Upper lobe of left lung (tissue), 6 donors: ENCODE results near the gene ELL2. TPM values are rescaled to one million over a fixed set of nuclear protein-coding genes. Genes with fewer than 3 reads are reported as not detected.
A peak's percentile ranks its signal among the peaks of the same experiment; 100 is the strongest.
"Not testable (repeated sequence)": the region's sequence is repeated elsewhere in the genome, so short reads cannot be mapped to it uniquely, and the experiment has no call there.

ENCODE experiments used
- ATAC-seq, 2 donors: fragments of 200-7000 bp; cut with Tn5 transposase; one replicate each; pipeline ENCODE4 v1.9.1; 2022; ENCODE audit warnings: mild to moderate bottlenecking in 2 of 2, moderate library complexity in 2 of 2; ENCODE audit not compliant: low FRiP score in 2 of 2
- DNase-seq, 2 donors: peaks; one replicate each; pipeline ENCODE4 v3.0.0-alpha.2; 2019 to 2020
- H3K27ac ChIP-seq, 4 donors: fragments of 200-600 bp; sonication (generic); one replicate each; pipeline ENCODE4 v1.5.1; 2016 to 2019
- H3K27me3 ChIP-seq, 4 donors: fragments of 200-600 bp; sonication (generic); one replicate each; pipeline ENCODE4 v1.5.1; 2017 to 2019
- H3K36me3 ChIP-seq, 4 donors: fragments of 200-600 bp; sonication (generic); one replicate each; pipeline ENCODE4 v1.5.1; 2016 to 2019
- H3K4me1 ChIP-seq, 4 donors: fragments of 200-600 bp; sonication (generic); one replicate each; pipeline ENCODE4 v1.5.1; 2018 to 2019
- H3K4me3 ChIP-seq, 4 donors: fragments of 200-600 bp; sonication (generic); one replicate each; pipeline ENCODE4 v1.5.1; 2017 to 2019; ENCODE audit warnings: mild to moderate bottlenecking in 2 of 4, moderate library complexity in 1 of 4
- H3K9me3 ChIP-seq, 4 donors: fragments of 200-600 bp; sonication (generic); one replicate each; pipeline ENCODE4 v1.5.1; 2018 to 2019
- EP300 ChIP-seq, 4 donors: sonication (generic); formaldehyde crosslinking; IDR thresholded peaks; one replicate each; pipeline ENCODE4 v1.5.1; 2017; ENCODE audit warnings: antibody characterized with exemption in 4 of 4, control low read depth in 2 of 4
- POLR2A ChIP-seq, 4 donors: fragments of 450-650 bp; IDR thresholded peaks; one replicate each; pipeline ENCODE4 v1.5.1; 2016 to 2017; ENCODE audit warnings: antibody characterized with exemption in 4 of 4, mild to moderate bottlenecking in 2 of 4
- POLR2AphosphoS5 ChIP-seq, 2 donors: sonication (generic); formaldehyde crosslinking; IDR thresholded peaks; one replicate each; pipeline ENCODE4 v1.5.1; 2017; ENCODE audit warnings: antibody characterized with exemption in 2 of 2
- WGBS, 2 donors: methylation state at CpG; one replicate each; pipeline ENCODE4 v1.1.5; 2017 to 2018; 5-methylcytosine and 5-hydroxymethylcytosine counted together
- total RNA-seq, 6 donors: library from RNA; depleted of rRNA in 4 of 6; stranded (reverse); fragments of >200 nt in 4 of 6; gene quantifications; one replicate each; pipeline versions ENCODE4 v1.1.0 to v1.2.1, GENCODE V29; 2016 to 2021
- TF ChIP-seq, protein P1 (sequence below), 6 experiments: fragments of 450-650 bp in 4 of 6; fragments of 200-600 bp in 2 of 6; sonication (generic) in 2 of 6; IDR thresholded peaks; one replicate each; pipeline ENCODE4 v1.5.1; 2016 to 2019; ENCODE audit warnings: antibody characterized with exemption in 6 of 6
- donor health status: DM: no; HTN: no; CAD: no; lungs with moderate emphysema.
- donor health status: DM: no; HTN: yes; CAD: no; lungs with severe emphysema.

Gene ELL2
- total RNA-seq, 6 donors from 2014 or later = 44.4 to 203 (median 54.3) TPM

DNA sequence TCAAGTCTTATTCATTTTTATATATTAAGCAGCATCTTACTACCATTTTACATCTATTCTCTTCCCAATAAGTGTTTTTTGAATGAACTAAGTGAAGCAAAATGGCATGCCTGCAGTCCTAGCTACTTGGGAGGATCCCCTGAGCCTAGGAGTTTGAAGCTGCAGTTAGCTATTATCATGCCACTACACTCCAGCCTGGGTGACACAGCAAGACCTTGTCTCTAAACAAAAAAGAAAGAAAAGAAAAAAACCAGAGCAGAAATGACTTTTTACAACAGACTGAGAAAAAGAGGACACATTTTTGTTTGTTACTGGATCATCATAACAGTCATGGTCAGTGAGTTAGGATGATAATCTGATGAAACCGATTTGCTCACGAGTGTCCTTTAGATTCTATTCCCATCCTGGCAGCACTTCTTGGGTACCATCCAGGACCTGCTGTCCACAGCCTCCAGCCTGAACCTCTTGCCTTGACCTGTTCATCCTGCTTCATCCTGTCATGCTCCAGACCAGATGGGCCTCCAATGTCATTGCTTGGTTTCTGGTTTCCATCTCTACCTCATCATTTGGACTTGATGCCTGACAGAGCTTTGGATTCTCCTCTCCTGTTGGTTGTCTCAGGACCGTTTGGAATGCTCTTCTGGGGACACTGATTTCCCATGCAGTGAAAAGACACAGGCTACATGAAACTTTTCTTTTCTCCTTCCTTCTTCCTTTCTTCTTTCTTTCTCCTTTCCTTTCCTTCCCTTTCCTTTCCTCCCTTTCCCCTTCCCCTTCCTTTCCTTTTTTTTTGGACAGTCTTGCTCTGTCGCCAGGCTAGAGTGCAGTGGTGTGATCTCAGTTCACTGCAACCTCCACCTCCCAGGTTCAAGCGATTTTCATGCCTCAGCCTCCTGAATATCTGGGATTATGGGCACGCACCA lies 89.0 kb downstream of the ELL2 start:
- TF ChIP-seq EP300 (IDR thresholded peaks at IDR 0.05) (no peak), POLR2AphosphoS5 (IDR thresholded peaks at IDR 0.05) (no peak), POLR2A (IDR thresholded peaks at IDR 0.05) (no peak)
- TF ChIP-seq, protein P1, sequence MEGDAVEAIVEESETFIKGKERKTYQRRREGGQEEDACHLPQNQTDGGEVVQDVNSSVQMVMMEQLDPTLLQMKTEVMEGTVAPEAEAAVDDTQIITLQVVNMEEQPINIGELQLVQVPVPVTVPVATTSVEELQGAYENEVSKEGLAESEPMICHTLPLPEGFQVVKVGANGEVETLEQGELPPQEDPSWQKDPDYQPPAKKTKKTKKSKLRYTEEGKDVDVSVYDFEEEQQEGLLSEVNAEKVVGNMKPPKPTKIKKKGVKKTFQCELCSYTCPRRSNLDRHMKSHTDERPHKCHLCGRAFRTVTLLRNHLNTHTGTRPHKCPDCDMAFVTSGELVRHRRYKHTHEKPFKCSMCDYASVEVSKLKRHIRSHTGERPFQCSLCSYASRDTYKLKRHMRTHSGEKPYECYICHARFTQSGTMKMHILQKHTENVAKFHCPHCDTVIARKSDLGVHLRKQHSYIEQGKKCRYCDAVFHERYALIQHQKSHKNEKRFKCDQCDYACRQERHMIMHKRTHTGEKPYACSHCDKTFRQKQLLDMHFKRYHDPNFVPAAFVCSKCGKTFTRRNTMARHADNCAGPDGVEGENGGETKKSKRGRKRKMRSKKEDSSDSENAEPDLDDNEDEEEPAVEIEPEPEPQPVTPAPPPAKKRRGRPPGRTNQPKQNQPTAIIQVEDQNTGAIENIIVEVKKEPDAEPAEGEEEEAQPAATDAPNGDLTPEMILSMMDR (IDR thresholded peaks at IDR 0.05) = no peak
- no peaks in the 10 kb centered on the region for H3K9me3 ChIP-seq
- ATAC-seq (no peak), DNase-seq (no peak)
- no peaks in the 10 kb centered on the region for H3K27me3 ChIP-seq
- H3K4me1 ChIP-seq = peaks cover 8 to 24% (median 15%) of the 10 kb centered on the region in 4 donors
- WGBS, 2 donors = 70 to 75% methylated on average over 6 of the region's 6 CpGs
- H3K4me3 ChIP-seq = no peak overlapping the region
- H3K36me3 ChIP-seq = no peaks in the 10 kb centered on the region
- H3K27ac ChIP-seq = no peak overlapping the region

DNA sequence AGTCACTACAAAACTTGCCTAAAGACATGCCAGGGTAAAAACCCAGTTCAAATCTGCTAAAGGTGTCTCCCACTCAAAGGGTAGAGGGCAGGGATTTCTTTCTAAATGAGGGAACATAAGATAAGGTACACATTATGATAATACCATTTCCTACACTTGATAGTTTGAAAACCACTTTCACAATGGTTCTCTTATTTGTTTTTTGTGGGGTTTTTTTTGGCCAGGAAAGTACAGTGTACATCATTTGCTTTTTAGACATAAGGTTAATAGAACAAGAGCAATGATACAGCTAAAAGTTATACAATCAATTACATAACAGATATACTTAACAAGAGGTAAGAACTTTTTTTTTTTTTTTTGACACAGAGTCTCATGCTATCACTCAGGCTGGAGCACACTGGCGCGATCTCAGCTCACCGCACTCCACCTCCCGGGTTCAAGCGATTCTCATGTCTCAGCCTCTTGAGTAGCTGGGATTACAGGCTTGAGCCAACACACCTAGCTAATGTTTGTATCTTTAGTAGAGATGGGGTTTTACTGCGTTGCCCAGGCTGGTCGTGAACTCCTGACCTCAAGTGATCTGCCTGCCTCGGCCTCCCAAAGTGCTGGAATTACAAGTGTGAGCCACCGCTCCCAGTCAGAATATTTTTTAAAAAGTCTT lies 90.4 kb downstream of the ELL2 start:
- no peak for ATAC-seq
- Histone ChIP-seq H3K27ac (peak overlapping the region in 3 of 4 donors; percentile 28 to 75 (median 71)), H3K27me3 (no peaks in the 10 kb centered on the region), H3K36me3 (no peaks in the 10 kb centered on the region), H3K9me3 (no peaks in the 10 kb centered on the region), H3K4me1 (peaks cover 8 to 24% (median 15%) of the 10 kb centered on the region in 4 donors), H3K4me3 (no peak overlapping the region)
- no peak for TF ChIP-seq EP300 (IDR thresholded peaks at IDR 0.05)
- 71 to 86% methylated on average over 9 of the region's 9 CpGs for WGBS, 2 donors
- DNase-seq = no peak

DNA sequence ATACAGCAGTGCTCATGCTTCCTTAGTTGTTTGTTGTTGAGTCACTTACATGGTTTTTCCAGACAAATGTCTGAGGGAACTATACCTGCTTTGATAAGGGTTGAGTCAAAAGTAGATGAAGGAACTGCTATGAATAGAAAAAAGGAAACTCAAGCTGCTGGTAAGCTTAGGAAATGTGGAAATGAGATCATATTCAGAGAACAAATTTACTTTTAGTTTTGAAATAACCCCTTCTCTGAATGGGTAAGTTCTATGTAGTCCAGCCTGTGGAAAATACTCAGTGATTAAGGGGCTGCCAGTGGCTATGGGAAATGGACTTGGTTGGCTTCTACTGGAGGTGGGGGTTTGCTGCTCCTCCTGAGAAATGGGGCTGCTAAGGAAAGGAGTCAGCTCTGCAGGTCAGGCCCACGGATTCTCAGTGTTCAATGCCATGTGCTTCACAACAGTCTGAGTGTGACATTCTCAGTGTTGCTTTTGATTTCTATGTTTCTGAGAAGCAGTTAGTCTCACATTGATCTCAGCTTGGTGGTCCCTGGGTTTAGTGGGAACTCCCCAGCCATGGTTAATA lies 91.5 kb downstream of the ELL2 start:
- no peaks in the 10 kb centered on the region for H3K27me3 ChIP-seq
- H3K4me1 ChIP-seq = peaks cover 8 to 24% (median 18%) of the 10 kb centered on the region in 4 donors
- 62 to 75% methylated on average over 1 of the region's 1 CpG for WGBS, 2 donors
- H3K4me3 ChIP-seq = no peak overlapping the region
- ATAC-seq (peak; percentile 49 to 66), DNase-seq (no peak)
- no peak for TF ChIP-seq POLR2AphosphoS5 (IDR thresholded peaks at IDR 0.05)
- TF ChIP-seq EP300 (IDR thresholded peaks at IDR 0.05) = no peak
- TF ChIP-seq, protein P1 (IDR thresholded peaks at IDR 0.05) = no peak
- TF ChIP-seq POLR2A (IDR thresholded peaks at IDR 0.05) = no peak
- H3K9me3 ChIP-seq = no peaks in the 10 kb centered on the region
- peak overlapping the region in 3 of 4 donors; percentile 28 to 75 (median 71) for H3K27ac ChIP-seq
- no peaks in the 10 kb centered on the region for H3K36me3 ChIP-seq

- not testable (repeated sequence) for H3K4me3 ChIP-seq, H3K27me3 ChIP-seq, H3K9me3 ChIP-seq, H3K36me3 ChIP-seq, DNase-seq
- Histone ChIP-seq H3K27ac (peak overlapping the region in 3 of 4 donors; percentile 28 to 75 (median 71)), H3K4me1 (peaks cover 8 to 28% (median 19%) of the 10 kb centered on the region in 4 donors)
- WGBS, 2 donors = 46 to 57% methylated on average over 3 of the region's 3 CpGs
- peak in 1 of 2 donors; percentile 48 for ATAC-seq
Measured at GRCh38 chr5:95869173-95869855, 92.3 kb downstream of the ELL2 start.

GRCh38 chr5:95868136-95868535 lies 93.5 kb downstream of the ELL2 start:
- Histone ChIP-seq H3K27me3 (no peaks in the 10 kb centered on the region), H3K36me3 (no peaks in the 10 kb centered on the region), H3K27ac (no peak overlapping the region), H3K9me3 (no peaks in the 10 kb centered on the region), H3K4me3 (no peak overlapping the region), H3K4me1 (peaks cover 15 to 39% (median 24%) of the 10 kb centered on the region in 4 donors)
- 96 to 98% methylated on average over 4 of the region's 4 CpGs for WGBS, 2 donors
- TF ChIP-seq EP300 (IDR thresholded peaks at IDR 0.05) = no peak
- no peak for ATAC-seq
- no peak for DNase-seq
